ENCODE data around the gene TMEM179.

TMEM179 gene

GRCh38 chr14:104547998-104548700 lies 56.4 kb downstream of the TMEM179 start:
- TF ChIP-seq CTCF (IDR thresholded peaks at IDR 0.05; ENCODE audit: low read length, missing control alignments) = no peak
- no peak for DNase-seq (ENCODE audit: low read depth)

GRCh38 chr14:104547310-104547997 lies 57.1 kb downstream of the TMEM179 start:
- DNase-seq (ENCODE audit: low read depth) = no peak
- TF ChIP-seq CTCF (IDR thresholded peaks at IDR 0.05; ENCODE audit: low read length, missing control alignments) = no peak
- H3K4me3 ChIP-seq (replicated peaks; ENCODE audit: low read depth, low read length) = no peak overlapping the region

More at GRCh38 chr14:104547998-104548700, 56.4 kb downstream of the TMEM179 start:
- H3K4me3 ChIP-seq (replicated peaks; ENCODE audit: low read depth, low read length) = no peak overlapping the region

GRCh38 chr14:104546591-104547309 lies 57.8 kb downstream of the TMEM179 start:
- no peak for DNase-seq (ENCODE audit: low read depth)
- no peak overlapping the region for H3K4me3 ChIP-seq (replicated peaks; ENCODE audit: low read depth, low read length)
- no peak for TF ChIP-seq CTCF (IDR thresholded peaks at IDR 0.05; ENCODE audit: low read length, missing control alignments)

- DNase-seq (ENCODE audit: low read depth) = no peak
- TF ChIP-seq CTCF (IDR thresholded peaks at IDR 0.05; ENCODE audit: low read length, missing control alignments) = no peak
- H3K4me3 ChIP-seq (replicated peaks; ENCODE audit: low read depth, low read length) = no peak overlapping the region
These were observed 58.5 kb downstream of the TMEM179 start for GRCh38 chr14:104545942-104546501.

- no peak overlapping the region for H3K4me3 ChIP-seq (replicated peaks; ENCODE audit: low read depth, low read length)
- DNase-seq (ENCODE audit: low read depth) = no peak
- TF ChIP-seq CTCF (IDR thresholded peaks at IDR 0.05; ENCODE audit: low read length, missing control alignments) = no peak
These were observed 59.2 kb downstream of the TMEM179 start for GRCh38 chr14:104545151-104545941.

GRCh38 chr14:104544362-104544961 lies 60.1 kb downstream of the TMEM179 start:
- no peak overlapping the region for H3K4me3 ChIP-seq (replicated peaks; ENCODE audit: low read depth, low read length)
- TF ChIP-seq CTCF (IDR thresholded peaks at IDR 0.05; ENCODE audit: low read length, missing control alignments) = no peak
- DNase-seq (ENCODE audit: low read depth) = no peak
